Common myeloid progenitor, CD34-positive (primary cell): ENCODE measurements around the gene PCDHGA2. TPM values are rescaled to one million over a fixed set of nuclear protein-coding genes. Genes with fewer than 3 reads are reported as not detected.
"Not testable (repeated sequence)": the region's sequence is repeated elsewhere in the genome, so short reads cannot be mapped to it uniquely, and the experiment has no call there.

Experiments used
- CTCF ChIA-PET: fragments of 350-600 bp; sonication (Branson Sonifier 250); formaldehyde crosslinking; loops from one replicate; lab custom pipeline; 2021; ENCODE audit warnings: antibody characterized with exemption; lab: Charles Lee
- POLR2A ChIA-PET: fragments of 350-600 bp; sonication (Branson Sonifier 250); formaldehyde crosslinking; loops from one replicate; lab custom pipeline; 2021; ENCODE audit warnings: antibody characterized with exemption; lab: Charles Lee
- DNase-seq, 3 donors: peaks; one replicate each; pipeline versions ENCODE4 v3.0.0 to v3.0.0-alpha.2; 2013
- H3K27ac ChIP-seq, 2 experiments: 1 replicate in 1 of 2; 2 replicates in 1 of 2; pipeline ENCODE4 v1.7.0; 2013; ENCODE audit warnings: inconsistent platforms in 2 of 2, low read length in 2 of 2, mild to moderate bottlenecking in 2 of 2, low read depth in 1 of 2, moderate library complexity in 1 of 2; ENCODE audit not compliant: severe bottlenecking in 2 of 2, insufficient read depth in 1 of 2, poor library complexity in 1 of 2
- H3K27me3 ChIP-seq, 5 experiments: replicated peaks in 2 of 5; 1 replicate in 3 of 5; 2 replicates in 2 of 5; pipeline versions ENCODE4 v1.6.1 to v1.7.0; 2013; ENCODE audit warnings: low read length in 4 of 5, mild to moderate bottlenecking in 2 of 5, moderate library complexity in 2 of 5, inconsistent platforms in 1 of 5; ENCODE audit not compliant: insufficient read depth in 5 of 5, control insufficient read depth in 4 of 5
- H3K36me3 ChIP-seq, 4 experiments: 1 replicate in 2 of 4; 2 replicates in 2 of 4; pipeline versions ENCODE4 v1.6.1 to v1.7.0; 2013; ENCODE audit warnings: low read length in 3 of 4, control low read depth in 1 of 4, mild to moderate bottlenecking in 1 of 4; ENCODE audit not compliant: control insufficient read depth in 4 of 4, insufficient read depth in 4 of 4
- H3K4me1 ChIP-seq, 4 experiments: 1 replicate in 3 of 4; 2 replicates in 1 of 4; pipeline versions ENCODE4 v1.6.1 to v1.7.1; 2013; ENCODE audit warnings: low read length in 3 of 4, mild to moderate bottlenecking in 3 of 4, control low read depth in 1 of 4, inconsistent platforms in 1 of 4, moderate library complexity in 1 of 4; ENCODE audit not compliant: control insufficient read depth in 4 of 4, insufficient read depth in 4 of 4; ENCODE audit errors: control extremely low read depth in 1 of 4
- H3K4me3 ChIP-seq, 7 experiments: 1 replicate in 4 of 7; 2 replicates in 3 of 7; pipeline versions ENCODE4 v1.5.1 to v1.7.0; 2013; ENCODE audit warnings: mild to moderate bottlenecking in 7 of 7, low read length in 6 of 7, moderate library complexity in 6 of 7, inconsistent platforms in 2 of 7, low read depth in 2 of 7, control low read depth in 1 of 7; ENCODE audit not compliant: insufficient read depth in 4 of 7, control insufficient read depth in 1 of 7; ENCODE audit errors: extremely low read depth in 1 of 7
- H3K9me3 ChIP-seq, 5 experiments: 1 replicate in 4 of 5; 2 replicates in 1 of 5; pipeline versions ENCODE4 v1.6.1 to v1.7.1; 2013; ENCODE audit warnings: low read length in 4 of 5, mild to moderate bottlenecking in 2 of 5, inconsistent platforms in 1 of 5, low read depth in 1 of 5, moderate library complexity in 1 of 5; ENCODE audit not compliant: control insufficient read depth in 4 of 5, insufficient read depth in 2 of 5; ENCODE audit errors: control extremely low read depth in 1 of 5
- WGBS: methylation state at CpG from one replicate; pipeline ENCODE4 v1.1.5; 2013; ENCODE audit not compliant: insufficient coverage; 5-methylcytosine and 5-hydroxymethylcytosine counted together
- polyA plus RNA-seq: library from polyadenylated mRNA; unstranded; fragments of 120-200 nt; gene quantifications from one replicate; pipeline ENCODE4 v1.2.1, GENCODE V29; 2013

The PCDHGA2 gene
- 0.30 TPM for polyA plus RNA-seq

GRCh38 chr5:141338538-141339306 is at the start of gene PCDHGA2:
PCDHGA2 (plus strand) TSS chr5:141338760.
- 12% methylated on average over 25 of the region's 27 CpGs for WGBS
- Histone ChIP-seq H3K4me3 (peak within 1 kb of the TSS in 5 of 7 experiments; percentile 5 to 60 (median 33)), H3K4me1 (no peaks in the 10 kb centered on the region), H3K36me3 (peaks cover 0 to 3% (median 0%) of the 10 kb centered on the region in 4 experiments), H3K27ac (no peak within 1 kb of the TSS), H3K27me3 (peaks cover 17 to 76% (median 38%) of the 10 kb centered on the region in 5 experiments), H3K9me3 (peaks cover 27 to 74% (median 31%) of the 10 kb centered on the region in 5 experiments)
- ChIA-PET CTCF (interaction anchor here (0.8 to 2.5 kb wide), 8 partner anchors 9 to 219 kb away, joined by 3 to 12 read pairs (median 4); partner anchors contain the start of genes PCDHGA1, PCDHGA10, PCDHGB3 and TAF7), POLR2A (no interaction called here)
- peak; percentile 47 to 79 (median 73) for DNase-seq

GRCh38 chr5:141298376-141298775 is 40.2 kb upstream of the PCDHGA2 start:
- Histone ChIP-seq H3K36me3 (peaks cover 0 to 3% (median 0%) of the 10 kb centered on the region in 4 experiments), H3K4me3 (no peak overlapping the region), H3K9me3 (peaks cover 12 to 86% (median 45%) of the 10 kb centered on the region in 5 experiments), H3K4me1 (no peaks in the 10 kb centered on the region), H3K27me3 (no peaks in the 10 kb centered on the region), H3K27ac (no peak overlapping the region)
- ChIA-PET POLR2A (no interaction called here), CTCF (interaction anchor here (0.7 kb wide), 1 partner anchor 100 kb away, joined by 3 read pairs; no protein-coding TSS in a partner anchor)
- DNase-seq, result no peak
- 90% methylated on average over 4 of the region's 4 CpGs for WGBS

GRCh38 chr5:141303756-141304155 is 34.8 kb upstream of the PCDHGA2 start, which contains the start of gene SLC25A2:
SLC25A2 (minus strand) TSS chr5:141304049; CDS start chr5:141303865, 184 bp downstream.
- POLR2A ChIA-PET, result no interaction called here
- Histone ChIP-seq H3K36me3 (peaks cover 0 to 2% (median 0%) of the 10 kb centered on the region in 4 experiments), H3K27me3 (no peaks in the 10 kb centered on the region), H3K4me3 (no peak within 1 kb of the TSS), H3K4me1 (no peaks in the 10 kb centered on the region), H3K27ac (no peak within 1 kb of the TSS), H3K9me3 (peaks cover 10 to 81% (median 58%) of the 10 kb centered on the region in 5 experiments)
- CTCF ChIA-PET, result no interaction called here
- no peak for DNase-seq
- 68% methylated on average over 27 of the region's 36 CpGs for WGBS

GRCh38 chr5:141306630-141307029 is 31.9 kb upstream of the PCDHGA2 start:
- CTCF ChIA-PET, result no interaction called here
- Histone ChIP-seq H3K4me1 (no peaks in the 10 kb centered on the region), H3K36me3 (peaks cover 0 to 2% (median under 1%) of the 10 kb centered on the region in 4 experiments), H3K27me3 (no peaks in the 10 kb centered on the region), H3K27ac (no peak overlapping the region), H3K4me3 (peak overlapping the region in 1 of 7 experiments; percentile 6), H3K9me3 (peaks cover 5 to 69% (median 59%) of the 10 kb centered on the region in 5 experiments)
- DNase-seq, result no peak
- WGBS, result no CpG with 5 or more reads among the region's 1 CpG
- POLR2A ChIA-PET, result no interaction called here

GRCh38 chr5:141313711-141314110 is 24.8 kb upstream of the PCDHGA2 start:
- CTCF ChIA-PET, result no interaction called here
- POLR2A ChIA-PET, result no interaction called here

GRCh38 chr5:141316963-141317362 is 21.6 kb upstream of the PCDHGA2 start:
- 100% methylated on average over 2 of the region's 4 CpGs for WGBS
- POLR2A ChIA-PET, result not testable (repeated sequence)
- CTCF ChIA-PET, result interaction anchor here (1.4 kb wide), 1 partner anchor 11 kb away, joined by 4 read pairs; no protein-coding TSS in a partner anchor

More at GRCh38 chr5:141313711-141314110, 24.8 kb upstream of the PCDHGA2 start:
- Histone ChIP-seq H3K27me3 (no peaks in the 10 kb centered on the region), H3K9me3 (peaks cover 20 to 71% (median 49%) of the 10 kb centered on the region in 5 experiments), H3K27ac (no peak overlapping the region), H3K4me1 (no peaks in the 10 kb centered on the region), H3K4me3 (no peak overlapping the region), H3K36me3 (peaks cover 10 to 30% (median 14%) of the 10 kb centered on the region in 4 experiments)
- DNase-seq, result no peak

More at GRCh38 chr5:141316963-141317362, 21.6 kb upstream of the PCDHGA2 start:
- H3K4me1 ChIP-seq, DNase-seq, H3K27ac ChIP-seq, H3K27me3 ChIP-seq, H3K4me3 ChIP-seq: not testable (repeated sequence)
- Histone ChIP-seq H3K36me3 (peaks cover 11 to 41% (median 24%) of the 10 kb centered on the region in 4 experiments), H3K9me3 (peaks cover 23 to 75% (median 51%) of the 10 kb centered on the region in 5 experiments)
